Loucy (cell line): ENCODE results near the gene HUWE1.
"Not testable (repeated sequence)": the region's sequence is repeated elsewhere in the genome, so short reads cannot be mapped to it uniquely, and the experiment has no call there.

Experiments used
- H2AFZ ChIP-seq: fragments of 200-600 bp; sonication (generic); 2 replicates; pipeline ENCODE4 v1.6.0; 2016; ENCODE audit warnings: antibody characterized with exemption, mild to moderate bottlenecking, low read length, moderate library complexity
- H3F3A ChIP-seq: fragments of 200-600 bp; 2 replicates; pipeline ENCODE4 v1.6.0; 2016; ENCODE audit warnings: antibody characterized with exemption, low read depth, mild to moderate bottlenecking
- H3K27me3 ChIP-seq: fragments of 200-600 bp; sonication (generic); 2 replicates; pipeline ENCODE4 v1.6.1; 2014; ENCODE audit warnings: low read length, mild to moderate bottlenecking; ENCODE audit not compliant: insufficient read depth, poor library complexity, severe bottlenecking
- H3K36me3 ChIP-seq: fragments of 200-600 bp; sonication (generic); 2 replicates; pipeline ENCODE4 v1.6.1; 2016; ENCODE audit warnings: low read length; ENCODE audit not compliant: insufficient read depth
- H3K4me1 ChIP-seq: fragments of 200-600 bp; sonication (generic); 2 replicates; pipeline ENCODE4 v1.5.1; 2014; ENCODE audit warnings: low read length, mild to moderate bottlenecking; ENCODE audit not compliant: insufficient read depth, poor library complexity, severe bottlenecking
- H3K4me2 ChIP-seq: fragments of 200-600 bp; sonication (generic); 2 replicates; pipeline ENCODE4 v1.6.0; 2014; ENCODE audit warnings: antibody characterized with exemption, low read length, low read depth, mild to moderate bottlenecking; ENCODE audit not compliant: poor library complexity, severe bottlenecking
- H3K4me3 ChIP-seq: fragments of 200-600 bp; sonication (generic); 2 replicates; pipeline ENCODE4 v1.5.1; 2014; ENCODE audit warnings: low read length, mild to moderate bottlenecking, mixed read lengths; ENCODE audit not compliant: poor library complexity, severe bottlenecking
- H3K79me2 ChIP-seq: fragments of 200-600 bp; sonication (generic); 2 replicates; pipeline ENCODE4 v1.6.1; 2014; ENCODE audit warnings: low read length; ENCODE audit not compliant: insufficient read depth
- H3K9ac ChIP-seq: fragments of 200-600 bp; sonication (generic); 2 replicates; pipeline ENCODE4 v1.6.0; 2014; ENCODE audit warnings: mild to moderate bottlenecking, low read depth, low read length, moderate library complexity; ENCODE audit not compliant: poor library complexity, severe bottlenecking
- H3K9me2 ChIP-seq: fragments of 200-600 bp; sonication (generic); replicated peaks from 2 replicates; pipeline ENCODE4 v1.6.1; 2016; ENCODE audit warnings: low read depth, low read length, mixed read lengths
- H3K9me3 ChIP-seq: fragments of 200-600 bp; sonication (generic); 2 replicates; pipeline ENCODE4 v1.6.1; 2014; ENCODE audit warnings: mild to moderate bottlenecking, antibody characterized with exemption, low read length, low read depth; ENCODE audit not compliant: insufficient read depth
- H4K20me1 ChIP-seq: fragments of 200-600 bp; sonication (generic); 2 replicates; pipeline ENCODE4 v1.6.0; 2014; ENCODE audit warnings: antibody characterized with exemption, low read length, mild to moderate bottlenecking; ENCODE audit not compliant: insufficient read depth, poor library complexity, severe bottlenecking
- CTCF ChIP-seq: fragments of 200-600 bp; sonication (generic); conservative IDR thresholded peaks from 2 replicates; pipeline ENCODE4 v1.5.1; 2014; ENCODE audit warnings: mild to moderate bottlenecking, antibody characterized with exemption, low read length
- EZH2phosphoT487 ChIP-seq: fragments of 200-600 bp; IDR thresholded peaks from 2 replicates; pipeline ENCODE4 v1.6.1; 2018; ENCODE audit warnings: antibody characterized with exemption, mild to moderate bottlenecking, moderate library complexity, borderline replicate concordance

HUWE1 gene

DNA sequence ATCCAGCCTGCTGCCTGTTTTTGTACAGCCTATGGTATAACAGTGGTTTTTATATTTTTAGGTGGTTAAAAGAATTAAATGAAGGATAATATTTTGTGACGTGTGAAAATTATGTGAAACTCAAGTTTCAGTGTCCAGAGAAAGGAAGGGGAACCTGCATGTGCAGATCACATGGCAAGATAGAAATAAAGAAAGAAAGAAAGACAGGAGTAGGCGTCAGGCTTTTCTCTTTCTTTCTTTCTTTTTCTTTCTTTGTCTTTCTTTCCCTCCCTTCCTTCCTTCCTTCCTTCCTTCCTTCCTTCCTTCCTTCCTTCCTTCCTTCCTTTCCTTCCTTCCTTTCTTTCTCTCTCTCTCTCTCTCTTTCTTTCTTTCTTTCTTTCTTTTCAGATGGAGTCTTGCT is 42.0 kb upstream of the HUWE1 start:
- Histone ChIP-seq H3K9me3 (no peaks in the 10 kb centered on the region), H3K4me2 (no peak overlapping the region), H4K20me1 (no peaks in the 10 kb centered on the region), H3K9ac (no peak overlapping the region), H3F3A (no peaks in the 10 kb centered on the region), H3K27me3 (no peaks in the 10 kb centered on the region), H3K9me2 (no peaks in the 10 kb centered on the region), H3K4me3 (no peak overlapping the region), H2AFZ (no peak overlapping the region), H3K4me1 (no peaks in the 10 kb centered on the region), H3K79me2 (no peaks in the 10 kb centered on the region), H3K36me3 (no peaks in the 10 kb centered on the region)
- TF ChIP-seq EZH2phosphoT487 (no peak), CTCF (no peak)

- H3K9ac ChIP-seq, result no peak overlapping the region
- no peak overlapping the region for H2AFZ ChIP-seq
- H4K20me1 ChIP-seq, result no peaks in the 10 kb centered on the region
- no peaks in the 10 kb centered on the region for H3K9me3 ChIP-seq
- no peaks in the 10 kb centered on the region for H3K27me3 ChIP-seq
- H3K9me2 ChIP-seq, result no peaks in the 10 kb centered on the region
- no peaks in the 10 kb centered on the region for H3K36me3 ChIP-seq
- H3F3A ChIP-seq, result no peaks in the 10 kb centered on the region
- H3K79me2 ChIP-seq, result no peaks in the 10 kb centered on the region
- H3K4me2 ChIP-seq, result no peak overlapping the region
- H3K4me1 ChIP-seq, result no peaks in the 10 kb centered on the region
- no peak overlapping the region for H3K4me3 ChIP-seq
- TF ChIP-seq EZH2phosphoT487 (no peak), CTCF (no peak)
These were observed 38.4 kb upstream of the HUWE1 start for GRCh38 chrX:53724872-53725271.

DNA sequence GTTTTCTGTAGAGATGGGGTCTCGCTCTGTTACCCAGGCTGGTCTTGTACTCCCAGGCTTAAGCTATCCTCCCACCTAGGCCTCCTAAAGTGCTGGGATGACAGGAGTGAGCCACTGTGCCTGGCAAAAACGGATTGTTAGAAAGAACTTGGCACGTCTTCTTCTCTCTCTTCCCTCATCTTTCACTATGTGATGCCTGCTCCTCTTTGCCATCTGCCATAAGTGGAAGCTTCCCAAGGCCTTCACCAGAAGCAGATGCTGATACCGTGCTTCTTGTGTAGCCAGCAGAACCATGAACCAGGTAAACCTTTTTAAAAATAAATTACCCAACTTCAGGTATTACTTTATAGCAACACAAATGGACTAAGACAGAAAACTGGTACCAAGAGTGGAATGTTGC is 36.9 kb upstream of the HUWE1 start:
- Histone ChIP-seq H4K20me1 (no peaks in the 10 kb centered on the region), H3K79me2 (no peaks in the 10 kb centered on the region), H3K4me3 (no peak overlapping the region), H3K9me2 (no peaks in the 10 kb centered on the region), H3K27me3 (no peaks in the 10 kb centered on the region), H3K36me3 (no peaks in the 10 kb centered on the region), H3F3A (no peaks in the 10 kb centered on the region), H3K9ac (no peak overlapping the region), H3K9me3 (no peaks in the 10 kb centered on the region), H3K4me1 (no peaks in the 10 kb centered on the region), H3K4me2 (no peak overlapping the region), H2AFZ (no peak overlapping the region)
- TF ChIP-seq EZH2phosphoT487 (no peak), CTCF (no peak)

DNA sequence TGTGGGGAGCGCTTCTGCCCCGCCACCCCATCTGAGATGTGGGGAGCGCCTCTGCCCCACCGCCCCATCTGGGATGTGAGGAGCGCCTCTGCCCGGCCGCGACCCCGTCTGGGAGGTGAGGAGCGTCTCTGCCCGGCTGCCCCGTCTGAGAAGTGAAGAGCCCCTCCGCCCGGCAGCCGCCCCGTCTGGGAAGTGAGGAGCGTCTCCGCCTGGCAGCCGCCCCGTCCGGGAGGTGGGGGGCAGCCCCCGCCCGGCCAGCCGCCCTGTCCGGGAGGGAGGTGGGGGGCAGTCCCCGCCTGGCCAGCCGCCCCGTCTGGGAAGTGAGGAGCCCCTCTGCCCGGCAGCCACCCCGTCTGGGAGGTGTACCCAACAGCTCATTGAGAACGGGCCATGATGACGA is 35.1 kb upstream of the HUWE1 start:
- H3K9me2 ChIP-seq, H3K9ac ChIP-seq, H3K4me2 ChIP-seq, H3K36me3 ChIP-seq, H4K20me1 ChIP-seq, H3K9me3 ChIP-seq, H3K27me3 ChIP-seq, H2AFZ ChIP-seq, H3K79me2 ChIP-seq, H3F3A ChIP-seq, H3K4me1 ChIP-seq, H3K4me3 ChIP-seq: not testable (repeated sequence)

DNA sequence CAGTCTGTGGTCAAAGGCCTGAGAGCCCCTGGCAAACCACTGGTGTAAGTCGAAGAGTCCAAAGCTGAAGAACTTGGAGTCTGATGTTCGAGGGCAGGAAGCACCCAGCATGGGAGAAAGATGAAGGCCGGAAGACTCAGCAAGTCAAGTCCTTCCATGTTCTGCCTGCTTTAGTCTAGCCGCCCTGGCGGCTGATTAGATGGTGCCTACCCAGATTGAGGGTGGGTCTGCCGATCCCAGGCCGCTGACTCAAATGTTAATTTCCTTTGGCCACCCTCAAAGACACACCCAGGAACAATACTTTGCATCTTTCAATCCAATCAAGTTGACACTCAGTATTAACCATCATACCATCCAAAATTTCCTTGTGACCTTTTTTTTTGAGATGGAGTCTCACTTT is 33.1 kb upstream of the HUWE1 start:
- H2AFZ ChIP-seq, H3K79me2 ChIP-seq, H3F3A ChIP-seq, H4K20me1 ChIP-seq, H3K9ac ChIP-seq, H3K36me3 ChIP-seq, H3K4me2 ChIP-seq, H3K27me3 ChIP-seq, H3K9me3 ChIP-seq, H3K9me2 ChIP-seq, H3K4me3 ChIP-seq: not testable (repeated sequence)
- H3K4me1 ChIP-seq, result peaks cover 25% of the 10 kb centered on the region
